H1 (cell line): ENCODE data around the gene STK32A. TPM values are rescaled to one million over a fixed set of nuclear protein-coding genes. Genes with fewer than 3 reads are reported as not detected.

Experiments used
- CHD2 ChIP-seq: IDR thresholded peaks from 2 replicates; pipeline ENCODE4 v1.6.1; 2012; ENCODE audit warnings: low read length, improper control_type of control experiment
- CREB1 ChIP-seq: IDR thresholded peaks from 2 replicates; pipeline ENCODE4 v1.6.1; 2012; ENCODE audit warnings: inconsistent platforms
- PHF8 ChIP-seq: fragments of 200-600 bp; sonication (generic); conservative IDR thresholded peaks from 2 replicates; pipeline ENCODE4 v1.7.1; 2012; ENCODE audit warnings: low read depth, mild to moderate bottlenecking, inconsistent platforms, low read length, moderate library complexity
- RXRA ChIP-seq: IDR thresholded peaks from 2 replicates; pipeline ENCODE4 v1.6.1; 2011; ENCODE audit warnings: low read depth, mild to moderate bottlenecking, low read length, moderate library complexity; ENCODE audit not compliant: insufficient read depth
- SAP30 ChIP-seq: fragments of 300-600 bp; sonication (generic); IDR thresholded peaks from 2 replicates; pipeline ENCODE4 v1.7.1; 2012; ENCODE audit warnings: low read length, moderate library complexity, mild to moderate bottlenecking, inconsistent platforms; ENCODE audit not compliant: insufficient read depth, insufficient replicate concordance
- polyA plus RNA-seq, 7 experiments: library from polyadenylated mRNA; depleted of rRNA in 3 of 7; stranded (reverse) in 5 of 7; unstranded in 2 of 7; fragments of >200 nt in 5 of 7; fragments of 200-250 nt in 2 of 7; gene quantifications; 1 replicate in 5 of 7; 2 replicates in 1 of 7; 4 replicates in 1 of 7; pipeline versions ENCODE4 v1.2.1 to v1.2.3, GENCODE V29; 2011 to 2013; ENCODE audit warnings: missing spikeins in 2 of 7, mixed read lengths in 2 of 7
- total RNA-seq: library from RNA; stranded (reverse); fragmentation: NEBNext Ultra II Directional; extraction: Animal tissue kit (Norgen Biotek cat#: 25700); gene quantifications from 2 replicates; pipeline ENCODE4 v1.2.1, GENCODE V29; 2021

Gene STK32A
- total and polyA plus RNA-seq, 2 of the 8 experiments (the other 6 are each of a cell fraction or from before 2014, with no cell fraction given): 1.3 to 2.5 TPM

GRCh38 chr5:147373328-147373727 lies 138.5 kb downstream of the STK32A start (continued):
- TF ChIP-seq RXRA (no peak), SAP30 (no peak), CHD2 (no peak), CREB1 (no peak), PHF8 (no peak)
